K562 (cell line): ENCODE measurements around the gene PHF1. TPM values are rescaled to one million over a fixed set of nuclear protein-coding genes. Genes with fewer than 3 reads are reported as not detected.

ENCODE experiments used
- BCL6 ChIP-seq: fragments of 250-450 bp; sonication (Bioruptor Pico); IDR thresholded peaks from 2 replicates; pipeline ENCODE4 v1.4.0; 2020
- ID3 ChIP-seq, 2 experiments: fragments of 250-450 bp in 1 of 2; fragments of 450-650 bp in 1 of 2; sonication (Bioruptor Pico) in 1 of 2; IDR thresholded peaks; 2 replicates each; pipeline versions ENCODE4 v1.6.1 to v1.8.0; 2016 to 2021; ENCODE audit warnings: mild to moderate bottlenecking in 2 of 2, moderate library complexity in 2 of 2, missing compliant biosample characterization in 1 of 2, missing genetic modification characterization in 1 of 2
- KHSRP ChIP-seq: fragments of 450-650 bp; IDR thresholded peaks from 2 replicates; pipeline ENCODE4 v1.6.1; 2017
- L3MBTL2 ChIP-seq: fragments of 450-650 bp; IDR thresholded peaks from 2 replicates; pipeline ENCODE4 v1.6.1; 2016; ENCODE audit warnings: mild to moderate bottlenecking, moderate library complexity
- MTF1 ChIP-seq: fragments of 250-450 bp; sonication (Bioruptor Pico); IDR thresholded peaks from 2 replicates; pipeline ENCODE4 v1.9.0; 2021; ENCODE audit warnings: moderate library complexity, mild to moderate bottlenecking, inconsistent platforms, borderline replicate concordance
- NFYB ChIP-seq: IDR thresholded peaks from 2 replicates; pipeline ENCODE4 v1.6.1; 2011; ENCODE audit warnings: mild to moderate bottlenecking, moderate library complexity; ENCODE audit not compliant: insufficient read length; ENCODE audit errors: extremely low read depth
- POLR2B ChIP-seq: fragments of 450-650 bp; IDR thresholded peaks from 2 replicates; pipeline ENCODE4 v1.6.1; 2018; ENCODE audit warnings: low read depth; ENCODE audit not compliant: partially characterized antibody
- SIX5 ChIP-seq, 2 experiments: IDR thresholded peaks; 2 replicates each; pipeline ENCODE4 v1.6.1; 2011; ENCODE audit warnings: low read length in 2 of 2, borderline replicate concordance in 1 of 2, low read depth in 1 of 2, mild to moderate bottlenecking in 1 of 2, moderate library complexity in 1 of 2; ENCODE audit not compliant: insufficient read depth in 1 of 2
- SMAD1 ChIP-seq: fragments of 150-350 bp; IDR thresholded peaks from 2 replicates; pipeline ENCODE4 v1.6.1; 2014; ENCODE audit warnings: low read length, low read depth; ENCODE audit not compliant: partially characterized antibody
- SP1 ChIP-seq: sonication (generic); formaldehyde crosslinking; IDR thresholded peaks from 2 replicates; pipeline ENCODE4 v1.8.1; 2022; ENCODE audit warnings: mild to moderate bottlenecking, missing genetic modification reagents
- SREBF1 ChIP-seq: fragments of 150-350 bp; IDR thresholded peaks from 2 replicates; pipeline ENCODE4 v1.6.1; 2014; ENCODE audit warnings: antibody characterized with exemption, low read depth, low read length, borderline replicate concordance
- TFE3 ChIP-seq: fragments of 450-650 bp; formaldehyde crosslinking; IDR thresholded peaks from 2 replicates; pipeline ENCODE4 v1.4.0; 2020; ENCODE audit warnings: mild to moderate bottlenecking, mixed read lengths
- TRIM25 ChIP-seq: fragments of 450-650 bp; IDR thresholded peaks from 2 replicates; pipeline ENCODE4 v1.7.0; 2016; ENCODE audit warnings: borderline replicate concordance
- ZC3H4 ChIP-seq: sonication (generic); formaldehyde crosslinking; IDR thresholded peaks from 2 replicates; pipeline ENCODE4 v1.9.0; 2021; ENCODE audit warnings: missing genetic modification reagents, borderline replicate concordance
- ZKSCAN3 ChIP-seq: fragments of 250-450 bp; sonication (Bioruptor Pico); IDR thresholded peaks from 2 replicates; pipeline ENCODE4 v1.4.0; 2020
- polyA plus RNA-seq, 8 experiments: library from polyadenylated mRNA; depleted of rRNA in 4 of 8; stranded (reverse) in 5 of 8; unstranded in 3 of 8; fragments of >200 nt; fragmentation: Nextera tagmentation in 2 of 8; fragmentation: Illumina TruSeq in 1 of 8; extraction: Ambion mirVana in 2 of 8; extraction: Trizol in 1 of 8; gene quantifications; 2 replicates each; pipeline versions ENCODE4 v1.2.1 to v1.2.3, GENCODE V29; 2011 to 2014; ENCODE audit warnings: inconsistent platforms in 1 of 8, missing spikeins in 1 of 8
- total RNA-seq, 7 experiments: library from RNA; depleted of rRNA in 6 of 7; stranded (reverse); fragments of >200 nt in 6 of 7; fragmentation: Illumina TruSeq in 2 of 7; extraction: Trizol in 2 of 7; gene quantifications; 2 replicates each; pipeline versions ENCODE4 v1.2.1 to v1.2.3, GENCODE V29; 2011 to 2021; ENCODE audit warnings: low replicate concordance in 1 of 7
- TF ChIP-seq, protein P1 (sequence below): sonication (generic); formaldehyde crosslinking; IDR thresholded peaks from 2 replicates; pipeline ENCODE4 v1.5.0; 2020; ENCODE audit warnings: missing genetic modification reagents
- TF ChIP-seq, protein P2 (sequence below): fragments of 450-650 bp; conservative IDR thresholded peaks from 2 replicates; pipeline ENCODE4 v1.6.1; 2016; ENCODE audit warnings: missing genetic modification characterization, low read depth, mild to moderate bottlenecking, missing compliant biosample characterization, moderate library complexity
- TF ChIP-seq, protein P3 (sequence below): fragments of 450-650 bp; formaldehyde crosslinking; IDR thresholded peaks from 2 replicates; pipeline ENCODE4 v1.4.0; 2022; ENCODE audit warnings: mild to moderate bottlenecking, moderate library complexity
- TF ChIP-seq, protein P4 (sequence below): fragments of 450-650 bp; IDR thresholded peaks from 2 replicates; pipeline ENCODE4 v1.6.1; 2016; ENCODE audit warnings: missing biosample characterization, missing genetic modification characterization

The PHF1 gene
- total and polyA plus RNA-seq, 9 of the 15 experiments (the other 6 are each of a cell fraction or from before 2014, with no cell fraction given) = 3.7 to 64.2 (median 33.7) TPM

DNA sequence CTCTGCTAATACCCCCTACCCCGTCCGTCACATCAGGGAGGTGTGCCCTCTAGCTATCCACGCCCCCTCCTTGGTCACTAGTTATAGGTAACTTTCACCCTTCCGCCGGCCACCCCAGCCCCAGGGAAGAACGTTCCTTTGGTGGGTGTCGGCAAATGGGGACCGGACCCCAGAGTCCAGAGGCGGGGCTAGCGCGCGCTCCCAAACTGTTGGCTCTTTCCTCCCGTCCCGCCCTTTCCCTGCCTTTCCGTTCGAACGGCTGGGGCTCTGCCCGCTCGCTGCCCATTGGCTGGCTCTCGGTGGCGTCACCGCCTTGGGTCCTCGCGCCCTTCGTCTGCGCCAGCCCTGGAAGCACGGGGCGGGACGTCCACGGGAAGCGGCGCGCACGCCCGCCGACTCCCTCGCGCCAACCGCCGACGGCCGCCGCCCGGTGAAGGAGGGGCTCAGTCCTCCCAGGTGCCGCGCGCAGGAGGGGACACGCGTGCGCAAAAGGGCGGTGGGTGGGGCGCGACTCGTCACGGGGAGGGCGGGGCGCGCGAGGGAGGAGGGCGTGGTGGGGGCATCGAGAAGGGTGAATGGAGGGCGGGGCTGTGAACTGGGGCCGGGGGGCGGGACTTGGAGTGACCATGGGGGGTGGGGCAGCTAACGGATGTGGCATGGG lies 634 bp upstream of the PHF1 start (continued):
- TF ChIP-seq, protein P1, sequence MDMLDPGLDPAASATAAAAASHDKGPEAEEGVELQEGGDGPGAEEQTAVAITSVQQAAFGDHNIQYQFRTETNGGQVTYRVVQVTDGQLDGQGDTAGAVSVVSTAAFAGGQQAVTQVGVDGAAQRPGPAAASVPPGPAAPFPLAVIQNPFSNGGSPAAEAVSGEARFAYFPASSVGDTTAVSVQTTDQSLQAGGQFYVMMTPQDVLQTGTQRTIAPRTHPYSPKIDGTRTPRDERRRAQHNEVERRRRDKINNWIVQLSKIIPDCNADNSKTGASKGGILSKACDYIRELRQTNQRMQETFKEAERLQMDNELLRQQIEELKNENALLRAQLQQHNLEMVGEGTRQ (CRISPR knock-in tag) = no peak
- TF ChIP-seq BCL6 = no peak
- no peak for TF ChIP-seq SIX5 (IDR thresholded peaks at IDR 0.05; ENCODE audit: borderline replicate concordance in 1 of 2, insufficient read depth in 1 of 2, low read depth in 1 of 2, low read length in 2 of 2)
- no peak for TF ChIP-seq ID3 (CRISPR knock-in tag; IDR thresholded peaks at IDR 0.05)
- no peak for TF ChIP-seq ID3 (tag; IDR thresholded peaks at IDR 0.05)
- TF ChIP-seq POLR2B = peak; percentile 89
- TF ChIP-seq, protein P2, sequence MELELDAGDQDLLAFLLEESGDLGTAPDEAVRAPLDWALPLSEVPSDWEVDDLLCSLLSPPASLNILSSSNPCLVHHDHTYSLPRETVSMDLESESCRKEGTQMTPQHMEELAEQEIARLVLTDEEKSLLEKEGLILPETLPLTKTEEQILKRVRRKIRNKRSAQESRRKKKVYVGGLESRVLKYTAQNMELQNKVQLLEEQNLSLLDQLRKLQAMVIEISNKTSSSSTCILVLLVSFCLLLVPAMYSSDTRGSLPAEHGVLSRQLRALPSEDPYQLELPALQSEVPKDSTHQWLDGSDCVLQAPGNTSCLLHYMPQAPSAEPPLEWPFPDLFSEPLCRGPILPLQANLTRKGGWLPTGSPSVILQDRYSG (tag) = no peak
- TF ChIP-seq, protein P3, sequence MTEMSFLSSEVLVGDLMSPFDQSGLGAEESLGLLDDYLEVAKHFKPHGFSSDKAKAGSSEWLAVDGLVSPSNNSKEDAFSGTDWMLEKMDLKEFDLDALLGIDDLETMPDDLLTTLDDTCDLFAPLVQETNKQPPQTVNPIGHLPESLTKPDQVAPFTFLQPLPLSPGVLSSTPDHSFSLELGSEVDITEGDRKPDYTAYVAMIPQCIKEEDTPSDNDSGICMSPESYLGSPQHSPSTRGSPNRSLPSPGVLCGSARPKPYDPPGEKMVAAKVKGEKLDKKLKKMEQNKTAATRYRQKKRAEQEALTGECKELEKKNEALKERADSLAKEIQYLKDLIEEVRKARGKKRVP (CRISPR knock-in tag) = 0 out of 2 replicates have a peak, but pooled peaks have one; percentile 10
- TF ChIP-seq KHSRP = no peak; the same call in 1 of the 2 replicates
- TF ChIP-seq MTF1 (CRISPR knock-in tag) = no peak
- peak; percentile 86 for TF ChIP-seq SMAD1
- TF ChIP-seq ZC3H4 (CRISPR knock-in tag) = no peak
- 0 out of 2 replicates have a peak, but pooled peaks have one; percentile 70 for TF ChIP-seq SREBF1
- no peak for TF ChIP-seq TRIM25
- TF ChIP-seq ZKSCAN3 (CRISPR knock-in tag) = no peak
- peak; percentile 100 for TF ChIP-seq L3MBTL2
- TF ChIP-seq SP1 (CRISPR knock-in tag) = peak; percentile 96
- TF ChIP-seq, protein P4, sequence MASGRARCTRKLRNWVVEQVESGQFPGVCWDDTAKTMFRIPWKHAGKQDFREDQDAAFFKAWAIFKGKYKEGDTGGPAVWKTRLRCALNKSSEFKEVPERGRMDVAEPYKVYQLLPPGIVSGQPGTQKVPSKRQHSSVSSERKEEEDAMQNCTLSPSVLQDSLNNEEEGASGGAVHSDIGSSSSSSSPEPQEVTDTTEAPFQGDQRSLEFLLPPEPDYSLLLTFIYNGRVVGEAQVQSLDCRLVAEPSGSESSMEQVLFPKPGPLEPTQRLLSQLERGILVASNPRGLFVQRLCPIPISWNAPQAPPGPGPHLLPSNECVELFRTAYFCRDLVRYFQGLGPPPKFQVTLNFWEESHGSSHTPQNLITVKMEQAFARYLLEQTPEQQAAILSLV (tag) = no peak
- peak; percentile 2; the same call in 1 of the 2 replicates for TF ChIP-seq TFE3 (CRISPR knock-in tag)
- TF ChIP-seq NFYB = peak; percentile 90
